C4-2B (cell line): ENCODE measurements around the gene THOP1.

Experiments used
- H3K27ac ChIP-seq: fragments of 450-650 bp; 2 replicates; pipeline ENCODE4 v1.5.1; 2017
- ZFX ChIP-seq: fragments of 450-650 bp; IDR thresholded peaks from 2 replicates; pipeline ENCODE4 v1.6.1; 2017
- TF ChIP-seq, protein P1 (sequence below): fragments of 450-650 bp; conservative IDR thresholded peaks from 2 replicates; pipeline ENCODE4 v1.5.1; 2017; ENCODE audit warnings: mild to moderate bottlenecking

THOP1 gene

DNA sequence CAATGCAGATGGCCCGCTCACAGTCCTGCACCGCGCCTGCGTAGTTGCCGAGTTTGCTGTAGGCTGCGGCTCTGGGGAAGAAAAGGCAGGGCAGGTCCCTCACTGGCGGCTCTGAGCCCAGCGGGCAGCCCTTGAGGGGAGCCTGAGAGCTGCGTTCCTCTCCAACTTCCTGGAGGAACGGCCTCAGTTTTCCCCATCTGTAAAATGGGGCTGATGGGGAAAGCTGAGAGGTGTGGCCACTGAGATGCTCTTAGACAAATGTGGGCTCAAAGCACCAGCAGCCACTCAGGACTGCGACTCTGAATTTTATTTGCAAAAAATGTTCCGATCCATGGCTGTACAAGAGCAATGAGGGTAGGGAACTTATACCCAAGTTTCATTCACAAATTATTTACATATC is 21.6 kb upstream of the THOP1 start:
- H3K27ac ChIP-seq, result no peak overlapping the region
- no peak for TF ChIP-seq ZFX

DNA sequence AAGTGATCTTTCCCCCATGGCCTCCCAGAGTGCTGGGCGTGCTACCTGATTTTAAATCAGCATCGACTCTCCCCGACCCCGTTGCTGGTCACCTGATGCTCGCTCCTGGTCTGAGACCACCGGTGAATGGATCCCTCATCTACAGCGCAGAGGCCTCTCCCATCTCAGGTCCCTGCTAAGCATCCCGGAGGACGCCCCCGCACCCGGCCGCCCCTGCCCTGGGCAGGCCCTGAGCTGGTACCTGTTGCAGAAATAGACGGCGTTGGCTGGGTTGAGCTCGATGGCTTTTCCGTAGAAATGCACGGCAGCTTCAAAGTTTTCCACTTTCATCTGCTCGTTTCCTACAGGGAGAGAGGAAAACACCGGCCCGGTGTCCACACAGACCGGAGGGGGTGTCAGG is 20.4 kb upstream of the THOP1 start:
- H3K27ac ChIP-seq, result no peak overlapping the region

DNA sequence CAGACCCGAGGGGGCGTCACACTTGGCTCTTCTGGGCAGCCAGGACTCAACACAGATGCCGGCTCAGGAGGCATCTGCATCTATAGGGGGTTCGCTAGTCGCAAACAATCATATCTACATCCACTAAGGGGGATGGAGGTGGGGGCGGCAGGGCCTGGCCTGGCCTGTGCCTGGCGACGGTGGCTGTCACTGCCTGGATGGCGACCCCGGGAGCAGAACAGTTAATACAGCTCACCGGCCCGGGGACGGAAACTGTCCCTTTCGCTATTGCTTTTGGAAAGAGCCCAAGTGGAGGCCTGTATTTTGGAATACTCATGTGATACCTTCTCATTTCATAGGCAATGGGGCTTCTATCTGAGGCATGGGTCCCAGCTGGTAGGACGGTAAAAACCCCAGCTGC is 19.9 kb upstream of the THOP1 start:
- H3K27ac ChIP-seq, result no peak overlapping the region
- no peak for TF ChIP-seq ZFX
- TF ChIP-seq, protein P1, sequence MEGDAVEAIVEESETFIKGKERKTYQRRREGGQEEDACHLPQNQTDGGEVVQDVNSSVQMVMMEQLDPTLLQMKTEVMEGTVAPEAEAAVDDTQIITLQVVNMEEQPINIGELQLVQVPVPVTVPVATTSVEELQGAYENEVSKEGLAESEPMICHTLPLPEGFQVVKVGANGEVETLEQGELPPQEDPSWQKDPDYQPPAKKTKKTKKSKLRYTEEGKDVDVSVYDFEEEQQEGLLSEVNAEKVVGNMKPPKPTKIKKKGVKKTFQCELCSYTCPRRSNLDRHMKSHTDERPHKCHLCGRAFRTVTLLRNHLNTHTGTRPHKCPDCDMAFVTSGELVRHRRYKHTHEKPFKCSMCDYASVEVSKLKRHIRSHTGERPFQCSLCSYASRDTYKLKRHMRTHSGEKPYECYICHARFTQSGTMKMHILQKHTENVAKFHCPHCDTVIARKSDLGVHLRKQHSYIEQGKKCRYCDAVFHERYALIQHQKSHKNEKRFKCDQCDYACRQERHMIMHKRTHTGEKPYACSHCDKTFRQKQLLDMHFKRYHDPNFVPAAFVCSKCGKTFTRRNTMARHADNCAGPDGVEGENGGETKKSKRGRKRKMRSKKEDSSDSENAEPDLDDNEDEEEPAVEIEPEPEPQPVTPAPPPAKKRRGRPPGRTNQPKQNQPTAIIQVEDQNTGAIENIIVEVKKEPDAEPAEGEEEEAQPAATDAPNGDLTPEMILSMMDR, result no peak

More for the DNA sequence above, 20.4 kb upstream of the THOP1 start:
- TF ChIP-seq, protein P1, result no peak

DNA sequence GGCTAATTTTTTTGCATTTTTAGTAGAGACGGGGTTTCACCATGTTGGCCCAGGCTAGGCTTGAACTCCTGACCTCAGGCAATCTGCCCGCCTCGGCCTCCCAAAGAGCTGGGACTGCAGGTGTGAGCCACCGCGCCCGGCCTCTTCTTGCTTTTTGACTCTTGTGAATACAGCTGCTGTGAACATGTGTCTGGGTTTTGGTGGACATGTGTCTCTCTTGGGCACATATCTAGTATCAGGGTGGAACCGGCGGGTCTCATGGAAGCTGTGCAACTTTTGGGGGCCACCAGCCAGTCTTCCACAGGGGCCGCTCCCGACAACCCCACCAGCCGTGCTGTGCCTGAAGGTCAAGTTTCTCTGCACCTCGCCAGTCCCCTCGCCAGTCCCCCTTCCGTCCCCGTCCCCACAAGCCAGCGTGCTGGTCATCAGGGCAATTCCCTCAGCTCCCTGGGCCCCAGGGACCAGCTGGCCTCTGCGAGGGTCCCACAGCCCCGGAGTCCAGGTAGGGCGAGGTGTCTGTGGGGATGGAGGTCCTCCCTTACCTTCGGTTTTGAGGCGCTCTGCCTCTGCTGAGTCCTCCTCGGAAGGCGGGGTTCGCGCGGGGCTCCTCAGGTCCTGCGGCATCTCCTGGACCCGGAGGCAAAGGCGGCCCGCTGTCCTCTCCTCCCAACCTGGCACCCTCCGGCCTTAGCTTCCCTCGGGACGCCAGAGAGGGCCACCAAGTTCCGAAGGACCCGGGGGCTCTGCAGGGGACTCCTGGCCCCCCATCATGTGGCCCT is 18.5 kb upstream of the THOP1 start:
- TF ChIP-seq, protein P1, result no peak
- TF ChIP-seq ZFX, result no peak
- no peak overlapping the region for H3K27ac ChIP-seq

DNA sequence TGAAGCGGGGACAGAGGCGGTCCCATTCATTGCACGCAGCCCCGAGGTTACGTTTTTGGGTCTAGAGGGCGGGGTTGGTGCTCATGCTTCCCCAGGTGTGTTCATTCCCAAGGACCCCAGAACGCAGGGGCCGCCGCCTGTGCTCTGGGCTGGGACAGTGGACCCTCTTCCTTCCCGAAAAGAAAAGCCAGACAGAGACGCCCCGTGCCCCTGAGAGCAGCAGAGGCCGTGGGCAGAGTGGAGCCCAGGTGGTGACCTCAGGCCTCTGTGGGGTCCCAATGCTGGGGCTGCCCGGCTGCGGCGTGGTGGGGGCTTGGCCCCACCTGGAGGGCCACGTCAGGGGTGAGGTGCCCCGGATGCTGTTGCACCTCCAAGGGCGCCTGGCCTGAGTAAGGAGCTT is 17.6 kb upstream of the THOP1 start:
- no peak overlapping the region for H3K27ac ChIP-seq
- no peak for TF ChIP-seq ZFX

DNA sequence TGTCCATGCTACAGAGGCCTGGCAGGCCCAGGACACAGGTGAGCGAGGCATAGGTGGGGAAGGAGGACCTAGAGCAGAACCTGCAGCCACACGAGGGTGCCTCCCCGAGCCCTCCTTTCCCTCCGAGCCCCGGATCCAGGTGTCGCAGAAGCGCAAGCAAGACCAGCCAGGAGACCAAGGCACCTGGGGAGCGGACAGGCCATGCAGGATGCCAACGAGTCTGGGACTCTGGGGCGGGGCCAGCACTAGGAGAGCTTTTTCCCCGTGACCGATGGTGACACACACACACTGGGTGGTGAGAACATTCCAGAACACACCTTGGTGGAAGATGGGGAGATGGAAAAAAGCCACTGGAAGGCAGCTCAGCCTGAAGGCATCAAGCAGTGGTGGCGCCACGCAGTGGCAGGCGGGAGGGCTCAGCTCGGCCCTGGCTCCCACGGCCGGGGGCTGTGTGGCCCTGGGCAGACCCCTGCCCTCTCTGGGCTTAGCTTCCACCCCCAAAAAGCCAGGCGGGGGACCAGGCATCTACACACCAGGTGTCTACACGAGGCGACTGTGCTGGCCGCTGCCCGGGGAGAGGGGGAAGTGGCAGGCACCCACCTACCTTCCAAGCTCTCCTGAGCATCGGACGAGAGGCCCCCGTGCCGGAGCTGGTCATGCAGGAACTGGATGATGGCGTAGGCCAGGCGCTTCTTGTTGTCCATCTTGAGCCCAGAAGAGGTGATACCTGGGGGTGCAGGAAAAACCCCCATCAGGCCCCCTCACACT is 16.8 kb upstream of the THOP1 start:
- TF ChIP-seq ZFX, result no peak
- TF ChIP-seq, protein P1, result no peak
- H3K27ac ChIP-seq, result no peak overlapping the region

DNA sequence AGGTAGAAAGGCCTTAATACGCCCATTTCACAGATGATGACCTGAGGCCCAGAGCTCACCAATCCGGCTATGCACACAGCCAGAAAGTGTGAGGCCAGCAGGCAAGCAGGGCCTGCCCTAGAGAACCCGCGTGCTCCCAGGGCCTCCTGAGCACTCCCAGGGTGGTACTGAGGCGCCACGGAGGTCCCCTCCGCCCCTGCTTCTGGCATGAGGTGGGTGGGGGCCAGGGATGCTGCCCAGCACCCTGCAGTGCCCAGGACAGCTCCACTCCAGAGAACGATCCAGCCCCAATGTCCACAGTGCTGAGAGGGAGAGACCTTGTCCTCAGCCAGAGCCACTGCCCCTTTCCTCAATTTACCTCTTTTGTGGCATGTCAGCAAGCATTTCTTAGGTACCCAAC is 16.1 kb upstream of the THOP1 start:
- H3K27ac ChIP-seq, result no peak overlapping the region
- TF ChIP-seq, protein P1, result no peak
- no peak for TF ChIP-seq ZFX

DNA sequence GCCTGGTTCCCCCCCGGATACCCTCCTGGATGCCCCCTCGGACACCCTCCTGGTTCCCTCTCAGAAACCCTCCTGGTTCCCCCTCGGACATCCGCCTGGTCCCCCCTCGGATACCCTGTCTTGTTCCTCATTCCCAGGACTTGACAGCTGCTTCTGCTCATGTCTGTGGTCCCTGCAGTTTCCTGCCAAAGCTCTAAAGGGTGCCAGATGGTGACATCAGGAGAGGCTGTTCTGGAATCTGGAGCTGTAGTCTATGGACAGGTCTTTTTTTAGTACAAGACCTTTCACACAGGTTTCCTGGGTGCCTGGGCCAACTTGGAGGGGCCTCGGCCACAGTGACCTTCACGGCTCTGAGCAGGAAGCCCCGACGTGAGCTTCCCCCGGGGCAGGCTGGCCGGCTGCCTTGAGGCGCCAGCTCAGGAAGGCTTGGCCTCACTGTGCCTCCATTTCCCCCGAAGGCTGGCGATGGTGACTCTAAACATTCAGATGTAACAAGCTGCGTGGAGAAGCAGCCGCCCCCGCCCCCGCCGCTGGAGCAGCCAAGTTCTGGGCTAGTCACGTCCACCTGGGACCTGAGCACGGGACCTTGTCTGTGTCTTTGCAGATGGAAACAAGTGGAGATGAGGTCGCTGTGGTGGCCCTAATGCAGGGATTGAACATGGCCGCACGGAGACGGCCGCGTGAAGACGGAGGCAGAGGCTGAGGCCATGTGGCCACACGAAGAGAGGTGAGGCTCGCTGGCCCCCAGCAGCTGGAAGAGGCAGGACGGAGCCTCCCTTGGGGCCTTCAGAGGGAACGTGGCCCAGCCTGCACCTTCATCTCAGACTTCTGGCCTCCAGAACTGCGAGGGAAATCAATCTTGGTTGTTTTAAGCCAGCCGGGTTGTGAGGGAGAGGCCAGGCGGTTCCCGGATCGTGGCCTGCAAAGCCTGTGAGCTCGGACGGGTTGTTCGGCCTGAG is 15.0 kb upstream of the THOP1 start:
- H3K27ac ChIP-seq, result no peak overlapping the region
- TF ChIP-seq, protein P1, result no peak
